Panc1 (cell line): ENCODE measurements around the gene GGN. TPM values are rescaled to one million over a fixed set of nuclear protein-coding genes. Genes with fewer than 3 reads are reported as not detected.

ENCODE experiments used
- ATAC-seq: fragments of 200-7000 bp; cut with Tn5 transposase; 2 replicates; pipeline ENCODE4 v1.9.1; 2020; ENCODE audit warnings: mild to moderate bottlenecking, moderate library complexity
- BruUV-seq: library from RNA; stranded (reverse); fragments of 400-500 nt; replicated peaks from 2 replicates; lab custom pipeline; 2021; lab: Mats Ljungman, UMichigan
- CTCF ChIA-PET: fragments of 300-600 bp; sonication (Branson Sonifier 250); formaldehyde crosslinking; loops from one replicate; lab custom pipeline; 2022; ENCODE audit warnings: antibody characterized with exemption; lab: Charles Lee
- POLR2A ChIA-PET: fragments of 300-600 bp; sonication (Branson Sonifier 250); formaldehyde crosslinking; loops from one replicate; lab custom pipeline; 2022; ENCODE audit warnings: antibody characterized with exemption; lab: Charles Lee
- DNase-seq: peaks from one replicate; pipeline ENCODE4 v3.0.0-alpha.2; 2010; ENCODE audit warnings: low read depth, low spot score
- H3K27ac ChIP-seq: 2 replicates; pipeline ENCODE4 v1.5.1; 2011; ENCODE audit warnings: mild to moderate bottlenecking, low read length, inconsistent platforms
- H3K27me3 ChIP-seq: fragments of 200-500 bp; sonication (Bioruptor generic); 2 replicates; pipeline ENCODE4 v1.6.0; 2014; ENCODE audit warnings: low read length, inconsistent platforms; ENCODE audit not compliant: control insufficient read depth, insufficient read depth
- H3K36me3 ChIP-seq: fragments of 200-500 bp; sonication (Bioruptor generic); 2 replicates; pipeline ENCODE4 v1.5.1; 2014; ENCODE audit warnings: inconsistent platforms, mild to moderate bottlenecking, low read length, moderate library complexity; ENCODE audit not compliant: control insufficient read depth, insufficient read depth
- H3K4me1 ChIP-seq: 2 replicates; pipeline ENCODE4 v1.5.1; 2011; ENCODE audit warnings: inconsistent platforms, mild to moderate bottlenecking, low read length, moderate library complexity; ENCODE audit not compliant: control insufficient read depth, insufficient read depth
- H3K4me3 ChIP-seq, 2 experiments: 2 replicates each; pipeline ENCODE4 v1.5.1; 2011 to 2012; ENCODE audit warnings: low read depth in 2 of 2, low read length in 2 of 2, mild to moderate bottlenecking in 2 of 2, inconsistent platforms in 1 of 2, moderate library complexity in 1 of 2
- H3K9me3 ChIP-seq: fragments of 200-500 bp; sonication (Bioruptor generic); 2 replicates; pipeline ENCODE4 v1.5.1; 2014; ENCODE audit warnings: low read depth, mild to moderate bottlenecking, inconsistent platforms, low read length, moderate library complexity; ENCODE audit not compliant: control insufficient read depth, insufficient read depth
- POLR2AphosphoS5 ChIP-seq: IDR thresholded peaks from 2 replicates; pipeline ENCODE4 v1.6.1; 2012; ENCODE audit warnings: mild to moderate bottlenecking, low read depth, low read length, moderate library complexity
- SIN3A ChIP-seq: IDR thresholded peaks from 2 replicates; pipeline ENCODE4 v1.6.1; 2012; ENCODE audit warnings: low read depth, mild to moderate bottlenecking, low read length, moderate library complexity, borderline replicate concordance; ENCODE audit not compliant: insufficient read depth
- TCF7L2 ChIP-seq: IDR thresholded peaks from 2 replicates; pipeline ENCODE4 v1.6.1; 2011; ENCODE audit warnings: mild to moderate bottlenecking, low read depth, low read length, inconsistent platforms
- in situ Hi-C: cut with HindIII; loops from 2 replicates; pipeline ENCODE4 v1.10.0; 2016; ENCODE audit warnings: low sequenced_read_pairs, low pct_unique_long_range_greater_than_20kb
- intact Hi-C: fragments of 100-400 bp; cut with micrococcal nuclease; formaldehyde crosslinking; loops from one replicate; pipeline ENCODE4 v1.10.0; 2022; ENCODE audit not compliant: unreplicated experiment
- total RNA-seq: library from RNA; stranded (reverse); gene quantifications from one replicate; pipeline ENCODE4 v1.2.1, GENCODE V29; 2021; ENCODE audit not compliant: unreplicated experiment
- TF ChIP-seq, protein P1 (sequence below): fragments of 450-650 bp; IDR thresholded peaks from 2 replicates; pipeline ENCODE4 v1.5.1; 2017; ENCODE audit warnings: mild to moderate bottlenecking
- TF ChIP-seq, protein P2 (sequence below), 2 experiments: IDR thresholded peaks; 2 replicates each; pipeline ENCODE4 v1.6.1; 2011 to 2012; ENCODE audit warnings: low read depth in 2 of 2, control low read depth in 1 of 2, low read length in 1 of 2, mild to moderate bottlenecking in 1 of 2, moderate library complexity in 1 of 2; ENCODE audit not compliant: insufficient read depth in 1 of 2

GGN gene
- total RNA-seq, 1 experiment from 2014 or later: 1.4 TPM

DNA sequence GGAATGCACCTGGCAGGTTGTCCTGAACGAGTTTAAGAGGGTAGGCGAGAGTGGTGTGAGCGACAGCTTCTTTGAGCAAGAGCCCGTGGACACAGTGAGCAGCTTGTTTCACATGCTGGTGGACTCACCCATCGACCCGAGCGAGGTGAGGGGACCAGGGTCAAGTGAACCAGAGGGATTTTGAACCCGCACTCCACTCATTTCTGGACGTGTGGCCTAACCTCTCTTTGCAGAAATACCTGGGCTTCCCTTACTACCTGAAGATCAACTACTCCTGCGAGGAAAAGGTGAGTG lies 50.5 kb downstream of the GGN start:
- intact Hi-C loops (no loop called here), in situ Hi-C loops (no loop called here)
- ChIA-PET CTCF (interaction anchor here (0.8 kb wide), 1 partner anchor 29 kb away, joined by 5 read pairs; no protein-coding TSS in a partner anchor), POLR2A (no interaction called here)
- Histone ChIP-seq H3K27ac (peak overlapping the region; percentile 31), H3K36me3 (no peaks in the 10 kb centered on the region), H3K27me3 (no peaks in the 10 kb centered on the region), H3K4me1 (peaks cover 4% of the 10 kb centered on the region; the same call in 1 of the 2 replicates), H3K9me3 (no peaks in the 10 kb centered on the region), H3K4me3 (peak overlapping the region; percentile 72 to 96)
- no TSS peak for BruUV-seq
- ATAC-seq: no peak
- DNase-seq: no peak
- TF ChIP-seq SIN3A (no peak), TCF7L2 (no peak), POLR2AphosphoS5 (no peak)
- TF ChIP-seq, protein P1, sequence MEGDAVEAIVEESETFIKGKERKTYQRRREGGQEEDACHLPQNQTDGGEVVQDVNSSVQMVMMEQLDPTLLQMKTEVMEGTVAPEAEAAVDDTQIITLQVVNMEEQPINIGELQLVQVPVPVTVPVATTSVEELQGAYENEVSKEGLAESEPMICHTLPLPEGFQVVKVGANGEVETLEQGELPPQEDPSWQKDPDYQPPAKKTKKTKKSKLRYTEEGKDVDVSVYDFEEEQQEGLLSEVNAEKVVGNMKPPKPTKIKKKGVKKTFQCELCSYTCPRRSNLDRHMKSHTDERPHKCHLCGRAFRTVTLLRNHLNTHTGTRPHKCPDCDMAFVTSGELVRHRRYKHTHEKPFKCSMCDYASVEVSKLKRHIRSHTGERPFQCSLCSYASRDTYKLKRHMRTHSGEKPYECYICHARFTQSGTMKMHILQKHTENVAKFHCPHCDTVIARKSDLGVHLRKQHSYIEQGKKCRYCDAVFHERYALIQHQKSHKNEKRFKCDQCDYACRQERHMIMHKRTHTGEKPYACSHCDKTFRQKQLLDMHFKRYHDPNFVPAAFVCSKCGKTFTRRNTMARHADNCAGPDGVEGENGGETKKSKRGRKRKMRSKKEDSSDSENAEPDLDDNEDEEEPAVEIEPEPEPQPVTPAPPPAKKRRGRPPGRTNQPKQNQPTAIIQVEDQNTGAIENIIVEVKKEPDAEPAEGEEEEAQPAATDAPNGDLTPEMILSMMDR: no peak
- TF ChIP-seq, protein P2, sequence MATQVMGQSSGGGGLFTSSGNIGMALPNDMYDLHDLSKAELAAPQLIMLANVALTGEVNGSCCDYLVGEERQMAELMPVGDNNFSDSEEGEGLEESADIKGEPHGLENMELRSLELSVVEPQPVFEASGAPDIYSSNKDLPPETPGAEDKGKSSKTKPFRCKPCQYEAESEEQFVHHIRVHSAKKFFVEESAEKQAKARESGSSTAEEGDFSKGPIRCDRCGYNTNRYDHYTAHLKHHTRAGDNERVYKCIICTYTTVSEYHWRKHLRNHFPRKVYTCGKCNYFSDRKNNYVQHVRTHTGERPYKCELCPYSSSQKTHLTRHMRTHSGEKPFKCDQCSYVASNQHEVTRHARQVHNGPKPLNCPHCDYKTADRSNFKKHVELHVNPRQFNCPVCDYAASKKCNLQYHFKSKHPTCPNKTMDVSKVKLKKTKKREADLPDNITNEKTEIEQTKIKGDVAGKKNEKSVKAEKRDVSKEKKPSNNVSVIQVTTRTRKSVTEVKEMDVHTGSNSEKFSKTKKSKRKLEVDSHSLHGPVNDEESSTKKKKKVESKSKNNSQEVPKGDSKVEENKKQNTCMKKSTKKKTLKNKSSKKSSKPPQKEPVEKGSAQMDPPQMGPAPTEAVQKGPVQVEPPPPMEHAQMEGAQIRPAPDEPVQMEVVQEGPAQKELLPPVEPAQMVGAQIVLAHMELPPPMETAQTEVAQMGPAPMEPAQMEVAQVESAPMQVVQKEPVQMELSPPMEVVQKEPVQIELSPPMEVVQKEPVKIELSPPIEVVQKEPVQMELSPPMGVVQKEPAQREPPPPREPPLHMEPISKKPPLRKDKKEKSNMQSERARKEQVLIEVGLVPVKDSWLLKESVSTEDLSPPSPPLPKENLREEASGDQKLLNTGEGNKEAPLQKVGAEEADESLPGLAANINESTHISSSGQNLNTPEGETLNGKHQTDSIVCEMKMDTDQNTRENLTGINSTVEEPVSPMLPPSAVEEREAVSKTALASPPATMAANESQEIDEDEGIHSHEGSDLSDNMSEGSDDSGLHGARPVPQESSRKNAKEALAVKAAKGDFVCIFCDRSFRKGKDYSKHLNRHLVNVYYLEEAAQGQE (IDR thresholded peaks at IDR 0.05; ENCODE audit: insufficient read depth in 1 of 2, low read depth in 2 of 2, low read length in 1 of 2): no peak

DNA sequence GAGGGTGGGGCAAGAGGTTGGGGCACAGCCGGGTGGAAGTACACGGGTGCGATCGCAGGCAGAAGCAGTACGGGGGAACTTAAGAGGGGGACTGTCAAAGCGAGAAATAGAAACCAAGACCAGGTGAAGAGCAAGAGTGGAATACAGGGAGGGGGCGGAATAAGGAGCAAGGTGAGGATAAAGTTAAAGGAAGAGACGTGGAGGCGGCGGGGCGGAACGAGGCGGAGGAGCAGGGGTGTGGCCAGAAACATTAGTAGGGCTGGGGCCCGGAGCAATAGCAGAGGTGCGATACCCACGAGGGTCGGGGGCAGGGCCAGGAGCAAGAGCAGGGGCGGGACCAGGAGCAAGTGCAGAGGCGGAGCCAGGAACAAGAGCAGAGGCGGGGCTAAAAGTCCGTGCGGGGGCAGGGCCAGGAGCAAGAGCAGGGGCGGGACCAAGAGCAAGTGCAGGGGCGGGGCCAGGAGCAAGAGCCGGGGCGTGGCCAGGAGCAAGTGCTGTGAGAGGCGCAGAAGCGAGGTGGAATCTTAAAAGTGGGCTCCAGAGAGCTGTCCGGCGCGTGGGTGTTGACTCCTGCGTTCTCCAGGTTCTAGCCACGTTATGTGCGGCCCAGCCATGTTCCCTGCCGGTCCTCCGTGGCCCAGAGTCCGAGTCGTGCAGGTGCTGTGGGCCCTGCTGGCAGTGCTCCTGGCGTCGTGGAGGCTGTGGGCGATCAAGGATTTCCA lies 51.0 kb downstream of the GGN start:
- DNase-seq: peak; percentile 89
- H3K9me3 ChIP-seq: no peaks in the 10 kb centered on the region
- peaks cover 4% of the 10 kb centered on the region; the same call in 1 of the 2 replicates for H3K4me1 ChIP-seq
- peak; percentile 71; the same call in 1 of the 2 replicates for TF ChIP-seq SIN3A
- TF ChIP-seq, protein P2 (IDR thresholded peaks at IDR 0.05; ENCODE audit: insufficient read depth in 1 of 2, low read depth in 2 of 2, low read length in 1 of 2): no peak
- TF ChIP-seq, protein P1: no peak
- TF ChIP-seq POLR2AphosphoS5: no peak
- TF ChIP-seq TCF7L2: no peak
- peak; percentile 81 for ATAC-seq
- CTCF ChIA-PET: interaction anchor here (0.8 to 1.6 kb wide), 3 partner anchors 29 to 92 kb away, joined by 3 to 6 read pairs (median 5); partner anchors contain the start of gene PSMD8
- POLR2A ChIA-PET: no interaction called here
- peak overlapping the region; percentile 80 for H3K27ac ChIP-seq
- no peaks in the 10 kb centered on the region for H3K27me3 ChIP-seq
- BruUV-seq: TSS peak; percentile 46
- intact Hi-C loops: no loop called here
- no peaks in the 10 kb centered on the region for H3K36me3 ChIP-seq
- H3K4me3 ChIP-seq: peak overlapping the region; percentile 72 to 96
- in situ Hi-C loops: no loop called here
